Fibroblast of lung (primary cell): ENCODE data around the gene RGS17. TPM values are rescaled to one million over a fixed set of nuclear protein-coding genes. Genes with fewer than 3 reads are reported as not detected.

ENCODE experiments used
- DNase-seq, 2 donors: peaks; one replicate each; pipeline versions ENCODE4 v3.0.0 to v3.0.0-alpha.2; 2010; ENCODE audit warnings: low read depth in 2 of 2
- H2AFZ ChIP-seq: 2 replicates; pipeline ENCODE4 v1.5.1; 2012; ENCODE audit warnings: low read length, control low read depth, inconsistent platforms
- H3K27ac ChIP-seq: 2 replicates; pipeline ENCODE4 v1.5.1; 2011; ENCODE audit warnings: low read length, control low read depth; ENCODE audit not compliant: insufficient read depth
- H3K27me3 ChIP-seq: 2 replicates; pipeline ENCODE4 v1.5.1; 2011; ENCODE audit warnings: mild to moderate bottlenecking, low read length; ENCODE audit not compliant: control insufficient read depth, insufficient read depth
- H3K36me3 ChIP-seq: 2 replicates; pipeline ENCODE4 v1.5.1; 2011; ENCODE audit warnings: low read length; ENCODE audit not compliant: control insufficient read depth, insufficient read depth
- H3K4me1 ChIP-seq: 2 replicates; pipeline ENCODE4 v1.5.1; 2011; ENCODE audit warnings: low read length; ENCODE audit not compliant: control insufficient read depth, insufficient read depth; ENCODE audit errors: extremely low read depth
- H3K4me2 ChIP-seq: 2 replicates; pipeline ENCODE4 v1.5.1; 2011; ENCODE audit warnings: low read length, control low read depth; ENCODE audit not compliant: insufficient read depth; ENCODE audit errors: extremely low read depth
- H3K4me3 ChIP-seq, 4 experiments: fragments of 200-600 bp in 1 of 4; sonication (generic) in 1 of 4; replicated peaks in 1 of 4; 2 replicates each; pipeline ENCODE4 v1.5.1; 2011 to 2016; ENCODE audit warnings: low read length in 4 of 4, low read depth in 3 of 4, mild to moderate bottlenecking in 3 of 4, control low read depth in 2 of 4, inconsistent platforms in 1 of 4, mixed read lengths in 1 of 4; ENCODE audit not compliant: insufficient read depth in 1 of 4; ENCODE audit errors: control extremely low read depth in 1 of 4
- H3K79me2 ChIP-seq: 2 replicates; pipeline ENCODE4 v1.5.1; 2012; ENCODE audit warnings: mild to moderate bottlenecking, low read length, inconsistent platforms; ENCODE audit not compliant: control insufficient read depth, insufficient read depth
- H3K9ac ChIP-seq: 2 replicates; pipeline ENCODE4 v1.5.1; 2011; ENCODE audit warnings: mild to moderate bottlenecking, low read length, control low read depth; ENCODE audit not compliant: insufficient read depth
- H3K9me3 ChIP-seq: 2 replicates; pipeline ENCODE4 v1.5.1; 2012; ENCODE audit warnings: low read depth, low read length; ENCODE audit not compliant: control insufficient read depth, insufficient read depth
- H4K20me1 ChIP-seq: 2 replicates; pipeline ENCODE4 v1.5.1; 2011; ENCODE audit warnings: low read length; ENCODE audit not compliant: control insufficient read depth, insufficient read depth; ENCODE audit errors: extremely low read depth
- EZH2 ChIP-seq: IDR thresholded peaks from 2 replicates; pipeline ENCODE4 v1.5.1; 2012; ENCODE audit warnings: low read length, control low read depth, mild to moderate bottlenecking; ENCODE audit errors: missing control alignments
- polyA plus RNA-seq, 2 donors: library from polyadenylated mRNA; depleted of rRNA in 1 of 2; stranded (reverse) in 1 of 2; unstranded in 1 of 2; fragments of >200 nt; gene quantifications; 2 replicates each; pipeline ENCODE4 v1.2.1, GENCODE V29; 2011 to 2012; ENCODE audit warnings: missing spikeins in 1 of 2
- total RNA-seq: library from RNA; depleted of rRNA; stranded (reverse); fragments of >200 nt; gene quantifications from 2 replicates; pipeline ENCODE4 v1.2.1, GENCODE V29; 2014
- TF ChIP-seq, protein P1 (sequence below), 2 donors: IDR thresholded peaks in 1 of 2; conservative IDR thresholded peaks in 1 of 2; 1 replicate in 1 of 2; 2 replicates in 1 of 2; pipeline ENCODE4 v1.5.1; 2011 to 2012; ENCODE audit warnings: low read length in 2 of 2, control low read depth in 1 of 2, inconsistent platforms in 1 of 2, low read depth in 1 of 2, mild to moderate bottlenecking in 1 of 2

Gene RGS17
- total and polyA plus RNA-seq, 2 donors (not counting 1 experiment from before 2014, with no cell fraction given), result 2.1 to 10.2 TPM

DNA sequence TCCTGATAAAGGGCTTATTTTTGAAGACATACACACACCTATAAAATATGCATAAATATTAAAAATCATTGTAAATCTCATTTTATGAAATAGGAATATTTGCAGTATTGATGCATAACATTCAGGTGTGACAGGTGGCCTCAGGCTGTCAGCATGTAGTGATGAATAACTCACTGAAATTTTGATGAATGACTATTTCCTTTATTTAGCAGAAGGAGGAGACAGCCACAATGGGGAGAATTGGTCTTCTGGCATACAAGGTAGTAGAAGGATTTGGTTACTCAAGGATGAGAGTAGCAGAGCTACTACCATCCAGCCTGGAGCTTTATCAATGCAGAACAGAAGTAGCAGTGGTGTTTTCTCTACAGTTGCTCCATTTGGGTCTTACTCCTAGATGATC is 47.2 kb downstream of the RGS17 start:
- H3K79me2 ChIP-seq, result no peaks in the 10 kb centered on the region
- H3K9me3 ChIP-seq, result no peaks in the 10 kb centered on the region
- no peak overlapping the region for H3K4me3 ChIP-seq
- no peaks in the 10 kb centered on the region for H3K36me3 ChIP-seq
- H3K27me3 ChIP-seq, result no peaks in the 10 kb centered on the region
- TF ChIP-seq EZH2, result no peak
- TF ChIP-seq, protein P1, sequence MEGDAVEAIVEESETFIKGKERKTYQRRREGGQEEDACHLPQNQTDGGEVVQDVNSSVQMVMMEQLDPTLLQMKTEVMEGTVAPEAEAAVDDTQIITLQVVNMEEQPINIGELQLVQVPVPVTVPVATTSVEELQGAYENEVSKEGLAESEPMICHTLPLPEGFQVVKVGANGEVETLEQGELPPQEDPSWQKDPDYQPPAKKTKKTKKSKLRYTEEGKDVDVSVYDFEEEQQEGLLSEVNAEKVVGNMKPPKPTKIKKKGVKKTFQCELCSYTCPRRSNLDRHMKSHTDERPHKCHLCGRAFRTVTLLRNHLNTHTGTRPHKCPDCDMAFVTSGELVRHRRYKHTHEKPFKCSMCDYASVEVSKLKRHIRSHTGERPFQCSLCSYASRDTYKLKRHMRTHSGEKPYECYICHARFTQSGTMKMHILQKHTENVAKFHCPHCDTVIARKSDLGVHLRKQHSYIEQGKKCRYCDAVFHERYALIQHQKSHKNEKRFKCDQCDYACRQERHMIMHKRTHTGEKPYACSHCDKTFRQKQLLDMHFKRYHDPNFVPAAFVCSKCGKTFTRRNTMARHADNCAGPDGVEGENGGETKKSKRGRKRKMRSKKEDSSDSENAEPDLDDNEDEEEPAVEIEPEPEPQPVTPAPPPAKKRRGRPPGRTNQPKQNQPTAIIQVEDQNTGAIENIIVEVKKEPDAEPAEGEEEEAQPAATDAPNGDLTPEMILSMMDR (conservative IDR thresholded peaks at IDR 0.05 in 1 of 2, IDR thresholded peaks at IDR 0.05 in 1 of 2; ENCODE audit: low read depth in 1 of 2, low read length in 2 of 2), result no peak
- no peak for DNase-seq
- H2AFZ ChIP-seq, result no peak overlapping the region
- peaks cover 4% of the 10 kb centered on the region for H3K4me1 ChIP-seq
- no peak overlapping the region for H3K27ac ChIP-seq
- H3K4me2 ChIP-seq, result no peak overlapping the region
- no peaks in the 10 kb centered on the region for H4K20me1 ChIP-seq
- no peak overlapping the region for H3K9ac ChIP-seq

DNA sequence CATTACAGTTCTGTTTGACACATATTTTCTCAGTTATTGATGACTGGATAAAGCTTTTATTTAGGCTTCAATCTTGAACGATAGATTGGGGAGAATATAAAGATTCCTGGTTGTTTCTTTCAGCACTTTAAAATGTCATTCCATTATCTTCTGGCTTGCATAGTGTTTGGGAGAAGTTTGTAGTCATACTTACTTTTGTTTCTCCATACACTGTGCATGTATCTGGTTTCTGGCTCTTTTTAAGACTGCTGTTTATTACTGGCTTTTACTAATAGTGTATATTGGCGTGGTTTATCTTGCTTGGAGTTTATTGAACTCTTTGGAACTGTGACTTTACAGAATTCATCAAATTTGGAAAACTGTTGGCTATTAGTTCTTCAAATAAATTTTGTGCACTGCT is 49.2 kb downstream of the RGS17 start:
- TF ChIP-seq, protein P1 (conservative IDR thresholded peaks at IDR 0.05 in 1 of 2, IDR thresholded peaks at IDR 0.05 in 1 of 2; ENCODE audit: low read depth in 1 of 2, low read length in 2 of 2), result no peak
- no peak for TF ChIP-seq EZH2
- Histone ChIP-seq H3K36me3 (no peaks in the 10 kb centered on the region), H3K4me3 (no peak overlapping the region), H4K20me1 (no peaks in the 10 kb centered on the region), H3K9me3 (no peaks in the 10 kb centered on the region), H3K4me1 (peaks cover 4% of the 10 kb centered on the region), H3K27ac (no peak overlapping the region), H3K9ac (no peak overlapping the region), H3K79me2 (no peaks in the 10 kb centered on the region), H3K4me2 (no peak overlapping the region), H2AFZ (no peak overlapping the region), H3K27me3 (no peaks in the 10 kb centered on the region)
- DNase-seq, result no peak

DNA sequence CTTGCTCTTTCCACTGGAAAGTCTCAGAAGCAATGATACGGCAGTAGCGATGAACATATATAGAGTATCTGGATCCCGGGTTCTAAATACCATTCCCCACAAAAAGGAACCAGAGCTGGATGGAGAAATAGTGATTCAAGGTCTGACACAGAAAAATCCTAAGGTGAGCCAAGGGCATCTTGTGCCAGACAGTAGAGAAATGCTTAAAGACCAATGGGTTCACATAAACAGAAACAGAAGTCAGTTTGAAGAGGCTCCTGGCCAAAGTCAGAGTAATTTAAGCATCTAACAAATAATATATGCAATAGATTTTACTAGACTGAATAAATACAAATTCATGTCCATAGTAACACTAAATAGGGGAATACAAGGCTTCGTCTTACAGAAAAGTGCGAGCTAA is 54.7 kb downstream of the RGS17 start:
- H3K27me3 ChIP-seq, result no peaks in the 10 kb centered on the region
- H3K4me3 ChIP-seq, result no peak overlapping the region
- TF ChIP-seq, protein P1 (conservative IDR thresholded peaks at IDR 0.05 in 1 of 2, IDR thresholded peaks at IDR 0.05 in 1 of 2; ENCODE audit: low read depth in 1 of 2, low read length in 2 of 2), result no peak
- no peak for TF ChIP-seq EZH2
- DNase-seq, result no peak
- no peaks in the 10 kb centered on the region for H4K20me1 ChIP-seq
- no peaks in the 10 kb centered on the region for H3K9me3 ChIP-seq
- no peaks in the 10 kb centered on the region for H3K79me2 ChIP-seq
- no peaks in the 10 kb centered on the region for H3K4me1 ChIP-seq
- no peak overlapping the region for H2AFZ ChIP-seq
- no peaks in the 10 kb centered on the region for H3K36me3 ChIP-seq
- H3K4me2 ChIP-seq, result no peak overlapping the region
- no peak overlapping the region for H3K27ac ChIP-seq
- H3K9ac ChIP-seq, result no peak overlapping the region
